Subcutaneous adipose tissue (tissue), 4 donors: ENCODE results near the gene OCSTAMP. TPM values are rescaled to one million over a fixed set of nuclear protein-coding genes. Genes with fewer than 3 reads are reported as not detected.

Experiments
- CTCF ChIP-seq: fragments of 450-650 bp; IDR thresholded peaks from one replicate; pipeline ENCODE4 v1.5.1; 2016; ENCODE audit warnings: low read depth, mild to moderate bottlenecking, control low read depth, antibody characterized with exemption, moderate library complexity
- total RNA-seq, 4 donors: library from RNA; depleted of rRNA; stranded (reverse); fragments of >200 nt; gene quantifications; one replicate each; pipeline ENCODE4 v1.1.0, GENCODE V29; 2016

OCSTAMP gene
- total RNA-seq, 4 donors from 2014 or later = not detected

DNA sequence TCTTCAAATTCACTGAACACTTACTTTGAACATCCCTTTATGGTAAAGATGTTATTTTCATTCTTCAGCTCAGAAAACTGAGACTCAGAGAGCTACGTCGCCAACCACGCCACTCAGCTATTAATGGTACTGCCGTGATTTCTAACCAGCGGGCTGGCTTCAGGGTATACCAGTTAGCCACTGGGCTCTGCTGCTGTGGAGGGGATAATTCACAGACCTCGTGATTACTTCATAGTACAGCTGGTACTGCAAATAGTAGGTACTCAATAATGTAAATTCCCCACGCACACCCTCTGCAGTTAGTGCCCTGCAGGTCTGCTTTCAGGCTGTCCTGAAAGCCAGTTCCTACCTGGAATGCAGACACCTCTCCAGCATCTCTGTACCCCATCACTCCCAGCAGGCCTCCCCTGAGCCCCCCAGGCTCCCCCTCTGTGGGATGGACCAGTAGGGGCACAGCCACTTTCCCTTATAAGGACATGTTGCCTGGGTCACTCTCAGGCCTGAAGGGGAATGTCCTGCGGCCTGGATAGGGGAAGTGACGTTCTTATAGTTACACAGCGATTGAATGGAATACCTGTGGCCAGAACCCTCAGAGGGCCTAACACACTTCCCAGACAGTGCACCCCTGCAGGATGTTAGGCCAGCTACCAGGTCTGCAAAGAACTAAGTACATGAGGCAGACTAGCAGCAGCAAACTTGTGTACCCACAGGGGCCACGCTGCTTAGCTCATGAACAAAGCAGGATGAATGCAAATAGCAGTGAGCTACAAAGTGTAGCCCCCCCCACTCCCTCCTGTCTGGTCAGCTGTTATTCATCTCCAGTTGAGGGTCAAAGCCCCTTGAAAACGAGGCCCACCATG lies 1.3 kb upstream of the OCSTAMP start:
- TF ChIP-seq CTCF = no peak

- no peak for TF ChIP-seq CTCF
Measured at GRCh38 chr20:46549188-46549972, 1.1 kb downstream of the OCSTAMP start.

- TF ChIP-seq CTCF = no peak
Measured at GRCh38 chr20:46548688-46549087, 1.8 kb downstream of the OCSTAMP start.

GRCh38 chr20:46547995-46548394 lies 2.5 kb downstream of the OCSTAMP start:
- TF ChIP-seq CTCF = no peak

DNA sequence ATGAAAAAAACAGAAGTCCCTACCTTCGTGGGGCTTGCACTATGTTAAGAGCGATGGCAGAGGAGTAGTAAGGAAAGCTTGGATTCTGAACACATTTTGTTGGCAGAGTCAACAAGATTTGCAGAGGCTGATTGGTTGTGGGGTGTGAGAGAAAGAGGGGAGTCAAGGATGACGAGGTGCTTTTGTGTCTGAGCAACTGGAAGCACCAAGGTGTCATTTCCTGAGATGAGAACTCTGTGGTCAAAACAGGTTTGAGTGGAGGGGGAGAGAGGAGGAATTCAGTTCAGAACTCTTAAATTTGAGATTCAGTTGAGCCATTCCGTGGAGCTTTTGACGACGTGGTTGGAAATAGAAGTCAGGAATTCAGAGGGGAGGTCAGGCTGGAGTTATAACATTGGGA lies 3.5 kb downstream of the OCSTAMP start:
- TF ChIP-seq CTCF = no peak

GRCh38 chr20:46546298-46546697 lies 4.2 kb downstream of the OCSTAMP start:
- no peak for TF ChIP-seq CTCF

DNA sequence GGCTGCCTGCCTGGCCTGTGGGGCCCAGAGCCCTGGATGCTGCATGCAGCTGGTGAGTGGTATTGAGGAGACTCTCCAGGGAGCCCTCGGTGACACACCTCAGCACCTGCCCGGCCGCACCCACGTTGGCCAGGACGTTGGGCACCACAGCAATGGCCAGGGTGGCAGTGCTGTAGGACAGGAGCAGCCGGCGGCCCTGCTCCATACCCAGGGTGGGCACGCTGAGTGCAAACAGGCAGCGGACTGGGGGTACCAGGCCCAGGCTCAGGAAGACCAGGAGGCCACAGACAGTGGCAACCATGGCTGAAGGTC lies 4.7 kb downstream of the OCSTAMP start:
- no peak for TF ChIP-seq CTCF
